WI38 (cell line): ENCODE measurements around the gene EIF5A.
A peak's percentile ranks its signal among the peaks of the same experiment; 100 is the strongest.

Experiments
- H3K4me3 ChIP-seq: 2 replicates; pipeline ENCODE4 v1.5.1; 2011; ENCODE audit warnings: low read depth, mild to moderate bottlenecking, control low read depth, low read length
- TF ChIP-seq, protein P1 (sequence below): IDR thresholded peaks from 2 replicates; pipeline ENCODE4 v1.5.1; 2012; ENCODE audit warnings: low read depth, mild to moderate bottlenecking, control low read depth, low read length

EIF5A gene

DNA sequence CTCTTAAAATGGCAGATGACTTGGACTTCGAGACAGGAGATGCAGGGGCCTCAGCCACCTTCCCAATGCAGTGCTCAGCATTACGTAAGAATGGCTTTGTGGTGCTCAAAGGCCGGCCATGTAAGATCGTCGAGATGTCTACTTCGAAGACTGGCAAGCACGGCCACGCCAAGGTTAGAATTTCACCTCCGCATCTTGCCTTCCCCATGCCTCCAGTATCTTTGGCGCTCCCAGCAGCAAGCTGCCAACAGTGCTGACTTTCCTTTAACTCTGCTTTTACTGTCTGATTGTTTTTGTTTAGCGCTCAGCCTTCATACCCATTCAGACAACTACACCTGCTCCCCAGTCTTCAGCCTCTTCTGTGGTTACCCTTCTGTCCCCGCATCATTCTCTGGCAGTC is 2.2 kb downstream of the EIF5A start:
- H3K4me3 ChIP-seq: peak overlapping the region; percentile 98; the same call in 1 of the 2 replicates
- TF ChIP-seq, protein P1, sequence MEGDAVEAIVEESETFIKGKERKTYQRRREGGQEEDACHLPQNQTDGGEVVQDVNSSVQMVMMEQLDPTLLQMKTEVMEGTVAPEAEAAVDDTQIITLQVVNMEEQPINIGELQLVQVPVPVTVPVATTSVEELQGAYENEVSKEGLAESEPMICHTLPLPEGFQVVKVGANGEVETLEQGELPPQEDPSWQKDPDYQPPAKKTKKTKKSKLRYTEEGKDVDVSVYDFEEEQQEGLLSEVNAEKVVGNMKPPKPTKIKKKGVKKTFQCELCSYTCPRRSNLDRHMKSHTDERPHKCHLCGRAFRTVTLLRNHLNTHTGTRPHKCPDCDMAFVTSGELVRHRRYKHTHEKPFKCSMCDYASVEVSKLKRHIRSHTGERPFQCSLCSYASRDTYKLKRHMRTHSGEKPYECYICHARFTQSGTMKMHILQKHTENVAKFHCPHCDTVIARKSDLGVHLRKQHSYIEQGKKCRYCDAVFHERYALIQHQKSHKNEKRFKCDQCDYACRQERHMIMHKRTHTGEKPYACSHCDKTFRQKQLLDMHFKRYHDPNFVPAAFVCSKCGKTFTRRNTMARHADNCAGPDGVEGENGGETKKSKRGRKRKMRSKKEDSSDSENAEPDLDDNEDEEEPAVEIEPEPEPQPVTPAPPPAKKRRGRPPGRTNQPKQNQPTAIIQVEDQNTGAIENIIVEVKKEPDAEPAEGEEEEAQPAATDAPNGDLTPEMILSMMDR: no peak

GRCh38 chr17:7311110-7311705 is 3.8 kb downstream of the EIF5A start:
- H3K4me3 ChIP-seq: no peak overlapping the region
- TF ChIP-seq, protein P1: no peak

GRCh38 chr17:7312432-7313087 is 5.1 kb downstream of the EIF5A start:
- TF ChIP-seq, protein P1: no peak
- H3K4me3 ChIP-seq: no peak overlapping the region

- TF ChIP-seq, protein P1: no peak
- no peak overlapping the region for H3K4me3 ChIP-seq
Observed at GRCh38 chr17:7313088-7313889, 5.9 kb downstream of the EIF5A start.

- TF ChIP-seq, protein P1: no peak
- peak overlapping the region; percentile 86 for H3K4me3 ChIP-seq
Observed at GRCh38 chr17:7313890-7314718, 6.7 kb downstream of the EIF5A start.

- peak within 1 kb of the TSS; percentile 86 for H3K4me3 ChIP-seq
- TF ChIP-seq, protein P1: no peak
Observed at GRCh38 chr17:7314719-7315569, 7.5 kb downstream of the EIF5A start, which contains the start of gene GPS2. GPS2 (minus strand) TSS chr17:7315360; CDS start chr17:7315052, 308 bp downstream.
